ENCODE data around the gene RPS6KA2.

Gene RPS6KA2

DNA sequence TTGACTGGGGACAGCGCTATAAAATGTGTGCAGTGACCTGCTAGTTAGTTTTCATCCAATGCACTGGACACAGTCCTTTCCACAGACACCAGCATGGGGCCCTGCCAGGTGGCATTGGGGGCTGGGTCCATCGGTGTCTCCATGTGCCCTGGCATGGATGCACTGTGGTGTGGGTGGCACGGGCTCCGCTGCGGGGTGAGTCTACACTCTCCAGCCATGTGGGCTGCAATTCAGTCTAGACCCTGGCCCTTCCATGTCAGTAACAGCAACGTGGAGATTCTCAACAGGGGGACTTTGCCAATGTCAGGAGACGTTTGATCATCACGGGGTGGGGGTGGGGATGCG lies 140.5 kb downstream of the RPS6KA2 start:
- Mint-ChIP-seq H3K4me1 (ENCODE audit: low read depth) (peaks cover 18% of the 10 kb centered on the region), H3K27me3 (no peaks in the 10 kb centered on the region), H3K36me3 (ENCODE audit: low read depth) (peaks cover 11% of the 10 kb centered on the region), H3K4me3 (no peak overlapping the region), H3K27ac (no peak overlapping the region), H3K9me3 (peaks cover 8% of the 10 kb centered on the region)
- no peak for DNase-seq

DNA sequence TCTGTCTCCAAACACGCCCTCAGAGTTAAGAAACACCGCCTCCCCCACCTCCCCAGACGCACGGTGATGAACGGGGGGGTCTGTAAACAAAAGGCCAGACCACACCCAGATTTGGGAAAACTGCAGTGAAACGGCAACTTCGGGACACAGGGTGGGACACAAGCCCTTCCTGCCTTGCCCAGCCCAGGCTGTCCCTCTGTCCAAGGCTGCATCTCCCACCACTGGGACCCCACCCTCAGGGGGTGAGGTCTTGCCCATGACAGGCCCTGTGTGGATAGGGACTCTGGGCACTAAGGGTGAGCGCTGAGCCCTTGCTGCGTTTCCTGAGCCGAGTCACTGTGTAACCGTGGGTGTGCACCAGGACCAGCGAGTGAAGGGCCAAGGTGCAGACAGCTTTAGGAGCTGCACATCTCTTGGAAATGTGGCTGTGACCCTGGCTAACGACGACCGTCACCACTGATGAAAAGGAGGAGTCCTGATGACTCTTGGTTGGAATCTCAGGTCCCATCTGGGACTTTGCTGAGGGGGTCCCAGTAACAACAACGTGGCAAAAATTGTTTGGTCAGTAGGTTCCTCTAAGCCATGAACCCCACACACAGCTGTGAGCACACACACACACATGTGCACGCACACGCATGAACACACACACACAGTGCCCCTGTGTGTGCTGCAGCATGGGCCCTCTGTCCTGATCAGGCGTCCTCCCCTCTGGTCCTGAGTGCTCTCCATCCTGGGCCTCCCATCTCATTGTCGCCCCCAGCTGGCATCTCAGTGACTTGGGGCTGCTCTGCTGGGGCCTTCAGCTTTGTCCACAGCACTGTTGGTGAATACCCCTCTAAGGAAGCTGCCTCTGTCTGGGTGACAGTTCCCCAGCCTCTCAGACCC lies 141.2 kb downstream of the RPS6KA2 start:
- H3K27ac Mint-ChIP-seq, result no peak overlapping the region
- peaks cover 11% of the 10 kb centered on the region for H3K36me3 Mint-ChIP-seq (ENCODE audit: low read depth)
- H3K4me3 Mint-ChIP-seq, result no peak overlapping the region
- DNase-seq, result no peak
- no peaks in the 10 kb centered on the region for H3K27me3 Mint-ChIP-seq
- peaks cover 8% of the 10 kb centered on the region for H3K9me3 Mint-ChIP-seq
- peaks cover 18% of the 10 kb centered on the region for H3K4me1 Mint-ChIP-seq (ENCODE audit: low read depth)

GRCh38 chr6:166484863-166485262 lies 142.2 kb downstream of the RPS6KA2 start:
- DNase-seq, result no peak
- Mint-ChIP-seq H3K27me3 (no peaks in the 10 kb centered on the region), H3K4me1 (ENCODE audit: low read depth) (peaks cover 18% of the 10 kb centered on the region), H3K9me3 (peaks cover 8% of the 10 kb centered on the region), H3K27ac (no peak overlapping the region), H3K4me3 (no peak overlapping the region), H3K36me3 (ENCODE audit: low read depth) (peaks cover 11% of the 10 kb centered on the region)

DNA sequence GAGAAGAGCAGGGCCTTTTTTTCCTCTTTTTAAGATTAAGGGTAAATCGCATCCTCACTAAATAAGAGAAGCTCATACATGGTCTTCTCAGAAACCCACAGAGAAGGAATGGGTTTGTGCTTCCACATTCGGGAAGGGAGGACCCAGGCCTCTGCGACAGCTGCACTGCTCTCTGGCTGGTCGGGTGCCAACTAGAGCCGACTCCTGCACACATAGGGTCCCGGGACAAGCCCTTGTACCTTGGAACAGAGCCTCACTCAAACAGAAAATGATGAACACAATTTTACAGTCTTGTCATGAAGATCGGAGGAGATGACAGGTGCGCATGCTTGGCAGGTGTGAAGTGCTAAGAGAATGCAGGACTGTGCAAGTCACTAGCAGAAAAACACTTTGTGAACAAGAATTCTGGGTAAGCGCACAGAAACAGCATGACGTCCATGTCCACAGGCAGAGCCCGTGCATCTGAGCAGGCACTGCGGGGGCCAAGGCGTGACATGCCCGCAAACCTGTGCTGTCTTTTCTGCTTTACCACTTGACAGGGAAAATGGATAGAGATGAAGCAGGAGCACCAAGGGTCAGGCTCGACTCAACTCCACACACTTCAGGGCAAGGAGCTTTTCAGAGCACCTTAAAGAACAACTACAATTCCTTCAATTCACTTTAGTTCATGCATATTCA lies 143.3 kb downstream of the RPS6KA2 start:
- H3K4me3 Mint-ChIP-seq, result no peak overlapping the region
- no peak overlapping the region for H3K27ac Mint-ChIP-seq
- no peak for DNase-seq
- peaks cover 11% of the 10 kb centered on the region for H3K36me3 Mint-ChIP-seq (ENCODE audit: low read depth)
- no peaks in the 10 kb centered on the region for H3K27me3 Mint-ChIP-seq
- H3K9me3 Mint-ChIP-seq, result peaks cover 8% of the 10 kb centered on the region
- peaks cover 17% of the 10 kb centered on the region for H3K4me1 Mint-ChIP-seq (ENCODE audit: low read depth)

GRCh38 chr6:166483026-166483425 lies 144.0 kb downstream of the RPS6KA2 start:
- Mint-ChIP-seq H3K4me1 (ENCODE audit: low read depth) (peaks cover 10% of the 10 kb centered on the region), H3K27ac (no peak overlapping the region), H3K27me3 (no peaks in the 10 kb centered on the region), H3K9me3 (peaks cover 6% of the 10 kb centered on the region), H3K4me3 (no peak overlapping the region), H3K36me3 (ENCODE audit: low read depth) (peaks cover 8% of the 10 kb centered on the region)
- DNase-seq, result no peak

DNA sequence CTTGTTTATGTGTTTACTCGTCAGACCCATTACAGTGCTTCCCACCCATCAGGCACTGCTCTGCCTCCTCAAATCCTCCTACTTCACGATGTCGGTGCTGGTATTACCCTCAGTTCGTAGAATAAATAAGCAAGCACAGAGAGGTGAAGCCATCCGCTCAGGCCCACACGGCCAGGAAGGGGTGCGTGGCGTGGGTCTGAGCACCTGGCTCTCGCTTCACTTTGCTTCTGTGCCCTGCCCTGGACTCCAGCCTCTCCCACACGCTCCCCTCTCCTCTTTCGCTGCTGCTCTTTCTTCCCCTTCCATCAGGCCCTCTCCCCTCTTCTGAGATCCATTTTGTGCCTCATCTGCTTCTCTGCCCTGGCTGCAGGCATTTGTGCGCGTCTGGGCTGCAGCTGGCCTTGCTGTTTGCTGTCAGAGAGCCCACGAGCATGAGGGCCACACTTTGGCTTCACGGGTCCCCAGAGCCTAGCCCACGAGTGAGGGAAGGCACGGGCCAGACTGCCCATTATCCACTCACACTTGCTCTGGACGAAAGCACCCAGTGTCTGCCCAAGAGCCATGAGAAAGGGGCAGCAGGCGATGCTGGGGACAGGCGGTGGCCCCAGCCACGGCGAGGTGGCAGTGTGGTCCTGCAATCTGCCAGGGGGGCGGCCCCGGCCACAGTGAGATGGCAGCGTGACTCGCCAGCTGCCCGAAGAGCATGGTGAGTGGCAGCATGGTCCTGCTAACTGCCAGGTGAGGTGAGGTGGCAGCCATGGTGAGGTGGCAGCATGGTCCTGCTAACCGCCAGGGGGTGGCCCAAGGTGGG lies 148.1 kb downstream of the RPS6KA2 start:
- no peak overlapping the region for H3K27ac Mint-ChIP-seq
- H3K4me1 Mint-ChIP-seq (ENCODE audit: low read depth), result peaks cover 5% of the 10 kb centered on the region
- H3K4me3 Mint-ChIP-seq, result no peak overlapping the region
- no peaks in the 10 kb centered on the region for H3K27me3 Mint-ChIP-seq
- no peaks in the 10 kb centered on the region for H3K36me3 Mint-ChIP-seq (ENCODE audit: low read depth)
- H3K9me3 Mint-ChIP-seq, result no peaks in the 10 kb centered on the region
- no peak for DNase-seq

GRCh38 chr6:166477647-166478365 lies 149.2 kb downstream of the RPS6KA2 start:
- H3K4me3 Mint-ChIP-seq, result no peak overlapping the region
- H3K4me1 Mint-ChIP-seq (ENCODE audit: low read depth), result peaks cover 7% of the 10 kb centered on the region
- no peaks in the 10 kb centered on the region for H3K9me3 Mint-ChIP-seq
- no peaks in the 10 kb centered on the region for H3K27me3 Mint-ChIP-seq
- no peak overlapping the region for H3K27ac Mint-ChIP-seq
- no peak for DNase-seq
- H3K36me3 Mint-ChIP-seq (ENCODE audit: low read depth), result no peaks in the 10 kb centered on the region

DNA sequence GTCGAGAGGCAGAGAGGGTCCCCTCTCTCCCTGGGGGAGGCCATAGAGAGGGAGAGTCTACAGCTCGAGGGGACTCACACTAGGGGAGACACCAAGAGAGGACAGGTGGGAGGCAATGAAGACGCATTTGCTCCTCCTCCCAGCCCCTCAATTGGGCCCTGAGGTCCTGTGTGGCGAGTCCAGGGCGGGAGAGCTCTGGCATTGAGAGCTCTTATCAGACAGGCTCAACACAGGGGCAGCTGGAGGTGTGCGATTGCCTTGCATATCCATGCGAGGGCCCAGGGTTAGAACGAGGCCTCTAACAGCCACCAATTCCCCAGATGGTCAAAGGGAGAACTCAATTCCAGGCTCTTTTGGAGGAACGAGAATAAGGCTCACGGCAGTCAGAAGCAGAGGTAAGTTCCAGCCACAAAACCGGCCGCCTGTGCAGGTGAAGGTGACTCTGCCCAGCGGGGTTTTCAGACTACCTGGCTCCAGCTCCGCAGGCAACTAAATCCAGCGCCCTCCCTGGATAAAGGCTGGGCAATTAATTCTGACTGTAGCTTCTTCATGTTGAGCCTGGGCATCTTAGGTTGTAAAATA lies 150.3 kb downstream of the RPS6KA2 start:
- Mint-ChIP-seq H3K36me3 (ENCODE audit: low read depth) (no peaks in the 10 kb centered on the region), H3K4me1 (ENCODE audit: low read depth) (peaks cover 7% of the 10 kb centered on the region), H3K4me3 (no peak overlapping the region), H3K27ac (no peak overlapping the region), H3K9me3 (no peaks in the 10 kb centered on the region), H3K27me3 (no peaks in the 10 kb centered on the region)
- no peak for DNase-seq

DNA sequence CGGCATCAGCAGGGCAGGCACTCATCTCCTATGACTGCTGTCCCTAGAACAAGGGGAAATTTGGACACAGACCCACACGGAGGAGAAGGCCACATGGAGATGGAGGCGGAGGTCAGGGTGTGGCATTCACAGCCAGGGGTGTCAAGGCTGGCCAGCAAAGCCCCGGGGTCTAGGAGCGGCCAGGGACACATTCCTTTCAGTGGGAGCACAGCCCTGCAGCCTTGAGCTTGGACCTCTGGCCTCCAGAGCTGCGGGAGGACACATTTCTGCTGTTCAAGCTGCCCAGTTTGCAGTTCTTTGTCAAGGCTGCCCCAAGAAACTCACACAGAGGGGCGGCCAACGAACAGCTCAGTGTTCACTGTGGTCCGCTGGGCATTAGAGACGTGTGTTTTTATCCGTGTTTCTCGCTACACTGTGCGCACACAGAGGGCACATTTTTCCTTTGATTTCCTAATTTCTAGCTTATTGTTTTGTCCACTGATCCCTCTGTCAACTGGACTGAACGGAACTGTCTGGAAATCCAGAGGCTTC lies 150.9 kb downstream of the RPS6KA2 start:
- Mint-ChIP-seq H3K27me3 (no peaks in the 10 kb centered on the region), H3K27ac (no peak overlapping the region), H3K9me3 (no peaks in the 10 kb centered on the region), H3K4me1 (ENCODE audit: low read depth) (peaks cover 7% of the 10 kb centered on the region), H3K36me3 (ENCODE audit: low read depth) (no peaks in the 10 kb centered on the region), H3K4me3 (no peak overlapping the region)
- DNase-seq, result no peak

DNA sequence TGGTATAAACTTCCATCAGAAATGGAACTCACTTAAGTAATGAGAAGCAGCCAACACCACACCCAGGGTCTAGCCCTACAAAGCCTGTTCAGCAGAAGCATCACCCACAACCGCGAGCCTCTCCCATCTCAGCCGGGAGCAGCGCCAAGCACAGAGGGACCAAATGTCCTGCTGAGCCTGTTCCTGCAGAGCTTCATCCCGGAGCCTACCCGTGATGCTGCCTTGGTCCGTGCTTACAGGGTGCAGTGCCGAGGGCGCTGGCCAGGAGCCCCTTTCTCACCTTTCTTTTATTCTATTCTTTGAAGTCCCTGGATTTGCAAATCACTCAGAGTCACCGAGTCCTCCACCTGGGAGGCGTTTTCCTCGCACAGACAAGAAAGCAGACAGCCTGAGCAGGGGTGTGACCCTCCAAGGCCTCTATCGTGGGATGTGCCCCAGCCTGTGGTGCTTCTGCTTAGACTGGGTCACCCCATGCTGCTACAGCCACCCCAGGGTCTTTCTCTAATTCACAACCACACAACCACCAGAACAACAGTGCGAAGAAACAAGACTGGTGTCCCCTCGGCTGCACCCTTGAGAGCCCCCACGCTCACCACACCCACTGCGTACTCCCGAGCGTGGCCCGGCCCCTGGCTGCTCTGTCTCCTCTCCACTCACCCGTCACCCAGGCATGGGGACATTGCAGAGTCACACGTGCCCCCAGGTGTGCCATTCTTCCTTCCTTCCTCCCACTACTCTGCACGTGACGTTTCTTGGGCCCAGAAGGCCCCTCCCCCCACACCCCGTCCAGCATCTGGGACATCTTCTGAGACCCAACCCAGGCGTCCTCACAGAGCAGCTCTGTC lies 152.1 kb downstream of the RPS6KA2 start:
- peaks cover 7% of the 10 kb centered on the region for H3K4me1 Mint-ChIP-seq (ENCODE audit: low read depth)
- no peak overlapping the region for H3K4me3 Mint-ChIP-seq
- H3K27me3 Mint-ChIP-seq, result no peaks in the 10 kb centered on the region
- no peak for DNase-seq
- no peaks in the 10 kb centered on the region for H3K9me3 Mint-ChIP-seq
- peak overlapping the region; percentile 40 for H3K27ac Mint-ChIP-seq
- no peaks in the 10 kb centered on the region for H3K36me3 Mint-ChIP-seq (ENCODE audit: low read depth)

GRCh38 chr6:166473886-166474571 lies 153.0 kb downstream of the RPS6KA2 start:
- Mint-ChIP-seq H3K4me1 (ENCODE audit: low read depth) (peaks cover 7% of the 10 kb centered on the region), H3K4me3 (no peak overlapping the region), H3K36me3 (ENCODE audit: low read depth) (no peaks in the 10 kb centered on the region), H3K27ac (no peak overlapping the region), H3K9me3 (no peaks in the 10 kb centered on the region), H3K27me3 (no peaks in the 10 kb centered on the region)
- no peak for DNase-seq

DNA sequence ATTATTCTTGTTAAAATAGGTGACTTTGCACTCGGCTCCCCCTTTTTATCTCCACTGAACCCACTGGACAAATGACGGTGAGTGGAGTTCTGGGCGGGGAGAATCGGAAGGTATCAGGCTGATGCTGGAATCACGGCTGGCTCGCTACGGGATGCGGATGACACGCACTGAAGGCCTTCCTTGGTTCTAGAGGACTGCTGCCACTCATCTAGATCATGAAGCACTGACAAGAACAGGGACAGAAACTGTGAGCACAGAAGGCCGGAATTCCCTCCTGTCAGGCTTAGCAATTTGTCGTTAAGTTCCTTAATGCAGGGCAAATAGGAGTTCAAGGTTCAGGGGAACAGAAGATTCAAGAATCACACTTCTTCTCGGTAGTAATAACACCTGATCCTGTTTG lies 154.4 kb downstream of the RPS6KA2 start:
- Mint-ChIP-seq H3K36me3 (ENCODE audit: low read depth) (no peaks in the 10 kb centered on the region), H3K9me3 (no peaks in the 10 kb centered on the region), H3K4me3 (no peak overlapping the region), H3K27me3 (no peaks in the 10 kb centered on the region), H3K4me1 (ENCODE audit: low read depth) (peaks cover 7% of the 10 kb centered on the region), H3K27ac (no peak overlapping the region)
- DNase-seq, result no peak

Data from activated T-cell treated with anti-CD3 and anti-CD28 coated beads, Interleukin-2, amount 50 U/mL, for 24 hours (primary cell).